Measurements from ENCODE around the gene PIGZ. TPM values are rescaled to one million over a fixed set of nuclear protein-coding genes. Genes with fewer than 3 reads are reported as not detected.
"Not testable (repeated sequence)": the region's sequence is repeated elsewhere in the genome, so short reads cannot be mapped to it uniquely, and the experiment has no call there.

Gene PIGZ
- total and polyA plus RNA-seq, 10 donors: 2.0 to 5.1 (median 2.5) TPM

GRCh38 chr3:196947860-196948441, 20.7 kb downstream of the PIGZ start:
- Histone ChIP-seq H3K4me1 (peaks cover 8 to 20% (median 17%) of the 10 kb centered on the region in 6 donors), H3K9me3 (no peaks in the 10 kb centered on the region), H3K27ac (no peak overlapping the region), H3K4me3 (no peak overlapping the region), H3K36me3 (peaks cover 0 to 23% (median 3%) of the 10 kb centered on the region in 6 donors), H3K27me3 (replicated peaks in 1 of 7) (no peaks in the 10 kb centered on the region)
- no peak for TF ChIP-seq CTCF (IDR thresholded peaks at IDR 0.05 in 8 of 11, conservative IDR thresholded peaks at IDR 0.05 in 3 of 11)
- TF ChIP-seq POLR2AphosphoS5 (IDR thresholded peaks at IDR 0.05): no peak
- intact Hi-C loops (cut with DNase I; ENCODE audit: low total_unique reads): loop anchor here (10.0 kb wide), 1 partner anchor 83 kb away; the partner anchor contains the start of gene SENP5
- DNase-seq: no peak
- 81 to 94% (median 88%) methylated on average over 8 to 28 of the region's 28 CpGs for WGBS, 5 donors

DNA sequence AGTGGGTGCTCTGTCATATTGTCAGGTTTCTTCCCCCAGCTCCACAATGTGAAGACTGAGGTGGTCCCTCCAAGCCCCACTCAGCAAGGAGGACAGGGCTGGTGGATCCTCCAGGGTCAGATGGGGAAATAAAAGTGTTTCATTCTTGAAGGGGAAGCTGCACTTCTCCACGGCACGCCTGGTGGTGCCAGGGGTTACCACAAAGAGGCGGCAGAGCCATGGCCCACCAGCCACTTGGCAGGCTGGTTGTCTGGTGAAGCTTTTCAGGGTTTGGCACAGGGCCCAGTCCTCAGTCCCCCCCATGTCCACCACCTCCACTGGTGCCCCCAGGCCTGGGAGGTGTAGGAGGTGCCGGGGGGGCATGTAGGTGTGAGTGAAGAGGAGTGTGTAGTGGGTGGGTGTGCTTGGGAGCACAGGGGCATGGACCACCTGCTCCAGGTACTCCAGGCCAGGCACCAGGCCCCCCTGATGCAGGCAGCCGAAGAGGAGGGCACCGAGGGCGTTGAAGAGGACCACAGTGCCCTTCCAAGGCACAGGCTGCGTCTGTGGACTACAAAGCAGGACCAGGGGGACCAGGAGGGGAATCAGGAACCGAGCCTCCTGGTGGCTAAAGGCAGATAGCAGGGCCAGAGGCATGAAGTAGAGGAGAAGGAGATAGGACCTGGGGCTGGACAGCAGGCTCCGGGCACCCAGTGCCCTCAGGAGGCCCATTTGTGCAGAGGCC, 21.3 kb downstream of the PIGZ start:
- TF ChIP-seq POLR2A (IDR thresholded peaks at IDR 0.05): no peak
- TF ChIP-seq CTCF (IDR thresholded peaks at IDR 0.05 in 8 of 11, conservative IDR thresholded peaks at IDR 0.05 in 3 of 11): no peak
- no peak for TF ChIP-seq POLR2AphosphoS5 (IDR thresholded peaks at IDR 0.05)
- Histone ChIP-seq H3K27me3 (replicated peaks in 1 of 7) (no peaks in the 10 kb centered on the region), H3K27ac (no peak overlapping the region), H3K4me3 (no peak overlapping the region), H3K9me3 (no peaks in the 10 kb centered on the region), H3K4me1 (peaks cover 8 to 24% (median 17%) of the 10 kb centered on the region in 6 donors), H3K36me3 (peaks cover 0 to 23% (median 3%) of the 10 kb centered on the region in 6 donors)
- intact Hi-C loops (cut with DNase I; ENCODE audit: low total_unique reads): loop anchor here (10.0 kb wide), 1 partner anchor 82 kb away; the partner anchor contains the start of gene SENP5
- WGBS, 5 donors: 75 to 91% (median 78%) methylated on average over 8 to 10 of the region's 10 CpGs
- DNase-seq: no peak

GRCh38 chr3:196944037-196944790, 24.4 kb downstream of the PIGZ start:
- not testable (repeated sequence) for H3K27ac ChIP-seq; H3K9me3 ChIP-seq; DNase-seq; H3K27me3 ChIP-seq (replicated peaks in 1 of 7)
- Histone ChIP-seq H3K36me3 (peaks cover 0 to 29% (median 6%) of the 10 kb centered on the region in 6 donors), H3K4me3 (peak overlapping the region in 2 of 8 donors; percentile 87 to 100), H3K4me1 (peaks cover 23 to 53% (median 44%) of the 10 kb centered on the region in 6 donors)
- intact Hi-C loops (cut with DNase I; ENCODE audit: low total_unique reads): loop anchor here (10.0 kb wide), 1 partner anchor 79 kb away; the partner anchor contains the start of gene SENP5
- WGBS, 5 donors: 80 to 86% (median 83%) methylated on average over 13 to 14 of the region's 14 CpGs

- H3K36me3 ChIP-seq: peaks cover 0 to 42% (median 16%) of the 10 kb centered on the region in 6 donors
- H3K27ac ChIP-seq: peak overlapping the region; percentile 91 to 96 (median 94)
- peaks cover 23 to 58% (median 45%) of the 10 kb centered on the region in 6 donors for H3K4me1 ChIP-seq
- no peak for TF ChIP-seq POLR2A (IDR thresholded peaks at IDR 0.05)
- TF ChIP-seq POLR2AphosphoS5 (IDR thresholded peaks at IDR 0.05): no peak
- TF ChIP-seq CTCF (IDR thresholded peaks at IDR 0.05 in 8 of 11, conservative IDR thresholded peaks at IDR 0.05 in 3 of 11): no peak
- intact Hi-C loops (cut with DNase I; ENCODE audit: low total_unique reads): loop anchor here (10.0 kb wide), 1 partner anchor 78 kb away; the partner anchor contains the start of gene SENP5
- no peaks in the 10 kb centered on the region for H3K9me3 ChIP-seq
- no peaks in the 10 kb centered on the region for H3K27me3 ChIP-seq (replicated peaks in 1 of 7)
- 0 to 1% (median 0%) methylated on average over 9 to 25 of the region's 25 CpGs for WGBS, 5 donors
- DNase-seq: no peak
- H3K4me3 ChIP-seq: peak overlapping the region; percentile 87 to 100 (median 100)
Observed at GRCh38 chr3:196942915-196943277, 25.7 kb downstream of the PIGZ start.
